Mesothelial cell of epicardium (in vitro differentiated cells): ENCODE results near the gene FOXJ3. TPM values are rescaled to one million over a fixed set of nuclear protein-coding genes. Genes with fewer than 3 reads are reported as not detected.

ENCODE experiments used
- DNase-seq, 2 experiments: peaks; one replicate each; pipeline ENCODE4 v3.0.0; 2021; ENCODE audit warnings: low spot score in 2 of 2; ENCODE audit not compliant: unreplicated experiment in 2 of 2
- H3K27ac Mint-ChIP-seq: 2 replicates; pipeline ENCODE4 v1.8.0; 2021; ENCODE audit warnings: mixed read lengths
- H3K27me3 Mint-ChIP-seq: 2 replicates; pipeline ENCODE4 v1.8.0; 2021; ENCODE audit warnings: low read depth, mixed read lengths
- H3K36me3 Mint-ChIP-seq: 2 replicates; pipeline ENCODE4 v1.8.0; 2021; ENCODE audit warnings: mixed read lengths
- H3K4me1 Mint-ChIP-seq: 2 replicates; pipeline ENCODE4 v1.8.0; 2021; ENCODE audit warnings: mixed read lengths
- H3K4me3 Mint-ChIP-seq: 2 replicates; pipeline ENCODE4 v1.8.0; 2021; ENCODE audit warnings: mild to moderate bottlenecking, moderate library complexity, mixed read lengths
- H3K9me3 Mint-ChIP-seq: 2 replicates; pipeline ENCODE4 v1.8.0; 2021; ENCODE audit warnings: mixed read lengths
- total RNA-seq: library from RNA; stranded (reverse); gene quantifications from 3 replicates; pipeline ENCODE4 v1.2.1, GENCODE V29; 2021
- TF ChIP-seq, protein P1 (sequence below): fragments of 200-600 bp; sonication (generic); IDR thresholded peaks from one replicate; pipeline ENCODE4 v1.5.0; 2021; ENCODE audit warnings: antibody characterized with exemption; ENCODE audit not compliant: unreplicated experiment

Gene FOXJ3
- total RNA-seq, 1 donor from 2014 or later = 79.7 TPM

GRCh38 chr1:42370876-42371549 lies 36.0 kb upstream of the FOXJ3 start:
- DNase-seq = no peak
- TF ChIP-seq, protein P1, sequence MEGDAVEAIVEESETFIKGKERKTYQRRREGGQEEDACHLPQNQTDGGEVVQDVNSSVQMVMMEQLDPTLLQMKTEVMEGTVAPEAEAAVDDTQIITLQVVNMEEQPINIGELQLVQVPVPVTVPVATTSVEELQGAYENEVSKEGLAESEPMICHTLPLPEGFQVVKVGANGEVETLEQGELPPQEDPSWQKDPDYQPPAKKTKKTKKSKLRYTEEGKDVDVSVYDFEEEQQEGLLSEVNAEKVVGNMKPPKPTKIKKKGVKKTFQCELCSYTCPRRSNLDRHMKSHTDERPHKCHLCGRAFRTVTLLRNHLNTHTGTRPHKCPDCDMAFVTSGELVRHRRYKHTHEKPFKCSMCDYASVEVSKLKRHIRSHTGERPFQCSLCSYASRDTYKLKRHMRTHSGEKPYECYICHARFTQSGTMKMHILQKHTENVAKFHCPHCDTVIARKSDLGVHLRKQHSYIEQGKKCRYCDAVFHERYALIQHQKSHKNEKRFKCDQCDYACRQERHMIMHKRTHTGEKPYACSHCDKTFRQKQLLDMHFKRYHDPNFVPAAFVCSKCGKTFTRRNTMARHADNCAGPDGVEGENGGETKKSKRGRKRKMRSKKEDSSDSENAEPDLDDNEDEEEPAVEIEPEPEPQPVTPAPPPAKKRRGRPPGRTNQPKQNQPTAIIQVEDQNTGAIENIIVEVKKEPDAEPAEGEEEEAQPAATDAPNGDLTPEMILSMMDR = no peak
- no peaks in the 10 kb centered on the region for H3K9me3 Mint-ChIP-seq
- H3K4me1 Mint-ChIP-seq = no peaks in the 10 kb centered on the region
- H3K4me3 Mint-ChIP-seq = no peak overlapping the region
- peaks cover 30% of the 10 kb centered on the region for H3K27me3 Mint-ChIP-seq
- no peak overlapping the region for H3K27ac Mint-ChIP-seq
- no peaks in the 10 kb centered on the region for H3K36me3 Mint-ChIP-seq

DNA sequence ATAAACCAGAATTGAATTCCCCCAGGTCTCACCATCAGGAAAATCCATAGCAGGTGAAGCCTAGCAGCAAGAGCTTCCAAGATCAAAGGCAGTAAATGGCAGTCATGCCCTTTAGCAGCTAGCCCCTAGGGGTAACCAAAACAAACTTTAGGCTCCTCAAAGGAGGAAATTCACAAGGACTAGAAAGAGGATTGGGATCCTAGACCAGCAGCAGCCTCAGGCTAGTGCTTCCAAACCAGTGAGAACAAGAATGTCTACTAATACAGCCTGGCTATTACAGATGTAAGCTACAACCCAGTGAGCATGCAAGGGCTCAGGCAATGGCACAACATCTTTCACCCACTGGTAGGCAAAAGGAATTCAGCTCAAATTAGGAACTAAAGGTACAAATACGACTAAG lies 34.4 kb upstream of the FOXJ3 start:
- Mint-ChIP-seq H3K27me3 (peaks cover 27% of the 10 kb centered on the region), H3K36me3 (no peaks in the 10 kb centered on the region), H3K4me1 (no peaks in the 10 kb centered on the region), H3K4me3 (no peak overlapping the region), H3K9me3 (no peaks in the 10 kb centered on the region), H3K27ac (no peak overlapping the region)
- TF ChIP-seq, protein P1 = no peak
- DNase-seq = no peak

DNA sequence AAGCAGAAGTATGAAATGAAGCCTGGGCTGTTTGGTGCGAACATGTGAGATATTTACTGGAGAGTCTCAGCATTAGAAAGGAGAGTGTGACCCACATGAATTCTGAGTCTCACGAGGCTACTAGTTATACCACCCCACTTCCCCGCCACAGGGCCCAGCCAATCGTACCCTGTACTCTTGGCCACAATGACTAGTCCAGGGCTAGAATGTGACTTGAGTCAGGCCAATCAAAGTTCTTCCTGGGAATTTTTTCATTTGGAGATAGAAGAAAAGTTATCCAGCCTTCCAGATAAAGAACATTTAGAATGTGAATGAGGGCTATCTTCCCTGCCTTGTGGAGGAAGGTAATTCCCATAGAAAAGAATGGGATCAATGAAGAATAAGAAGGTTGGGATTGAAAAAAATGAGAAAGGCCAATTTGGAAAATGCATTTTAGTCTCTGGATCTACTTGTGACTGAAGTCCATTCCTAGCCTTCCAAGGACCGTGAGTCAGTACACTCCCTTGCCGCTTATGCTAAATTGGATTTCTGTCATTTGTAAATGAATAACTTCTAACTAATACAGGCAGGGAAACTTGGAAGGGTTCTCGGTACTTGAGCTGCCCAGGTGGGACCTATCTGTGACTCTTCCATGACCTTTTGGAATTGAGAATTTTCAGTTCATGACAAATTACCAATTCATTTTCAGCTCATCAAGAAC lies 33.2 kb upstream of the FOXJ3 start:
- no peaks in the 10 kb centered on the region for H3K4me1 Mint-ChIP-seq
- H3K9me3 Mint-ChIP-seq = no peaks in the 10 kb centered on the region
- H3K27ac Mint-ChIP-seq = no peak overlapping the region
- DNase-seq = no peak
- TF ChIP-seq, protein P1 = no peak
- H3K27me3 Mint-ChIP-seq = peaks cover 27% of the 10 kb centered on the region
- no peak overlapping the region for H3K4me3 Mint-ChIP-seq
- H3K36me3 Mint-ChIP-seq = no peaks in the 10 kb centered on the region

GRCh38 chr1:42365118-42365517 lies 30.1 kb upstream of the FOXJ3 start:
- no peak for DNase-seq
- TF ChIP-seq, protein P1 = no peak
- Mint-ChIP-seq H3K4me3 (no peak overlapping the region), H3K4me1 (no peaks in the 10 kb centered on the region), H3K9me3 (no peaks in the 10 kb centered on the region), H3K27ac (no peak overlapping the region), H3K36me3 (no peaks in the 10 kb centered on the region), H3K27me3 (peaks cover 16% of the 10 kb centered on the region)

GRCh38 chr1:42364542-42364941 lies 29.5 kb upstream of the FOXJ3 start:
- H3K27ac Mint-ChIP-seq = no peak overlapping the region
- no peak overlapping the region for H3K4me3 Mint-ChIP-seq
- no peaks in the 10 kb centered on the region for H3K4me1 Mint-ChIP-seq
- DNase-seq = no peak
- H3K36me3 Mint-ChIP-seq = no peaks in the 10 kb centered on the region
- TF ChIP-seq, protein P1 = no peak
- peaks cover 13% of the 10 kb centered on the region for H3K27me3 Mint-ChIP-seq
- no peaks in the 10 kb centered on the region for H3K9me3 Mint-ChIP-seq
